SJCRH30 (cell line): ENCODE measurements around the gene FERMT2. TPM values are rescaled to one million over a fixed set of nuclear protein-coding genes. Genes with fewer than 3 reads are reported as not detected.

Source experiments
- DNase-seq, 2 experiments: peaks; one replicate each; pipeline ENCODE4 v3.0.0-alpha.2; 2015 to 2020
- H3K27ac ChIP-seq: fragments of 250-450 bp; sonication (Bioruptor Pico); 2 replicates; pipeline ENCODE4 v1.5.1; 2020; ENCODE audit warnings: mild to moderate bottlenecking, moderate library complexity
- H3K27me3 ChIP-seq: fragments of 250-450 bp; sonication (Bioruptor Pico); 2 replicates; pipeline ENCODE4 v1.5.1; 2020; ENCODE audit warnings: mild to moderate bottlenecking, moderate library complexity
- H3K36me3 ChIP-seq: fragments of 250-450 bp; sonication (Bioruptor Pico); 2 replicates; pipeline ENCODE4 v1.5.1; 2020; ENCODE audit warnings: mild to moderate bottlenecking, moderate library complexity
- H3K4me1 ChIP-seq: fragments of 250-450 bp; sonication (Bioruptor Pico); 2 replicates; pipeline ENCODE4 v1.5.1; 2020; ENCODE audit warnings: mild to moderate bottlenecking, moderate library complexity
- H3K4me3 ChIP-seq: fragments of 250-450 bp; sonication (Bioruptor Pico); 2 replicates; pipeline ENCODE4 v1.5.1; 2020; ENCODE audit warnings: mild to moderate bottlenecking, moderate library complexity
- H3K9me3 ChIP-seq: fragments of 250-450 bp; sonication (Bioruptor Pico); replicated peaks from 2 replicates; pipeline ENCODE4 v1.5.1; 2020; ENCODE audit warnings: mild to moderate bottlenecking, moderate library complexity
- total RNA-seq: library from RNA; depleted of rRNA; stranded (reverse); fragments of >200 nt; shearing (Covaris generic); gene quantifications from 2 replicates; pipeline ENCODE4 v1.2.3, GENCODE V29; 2014

Gene FERMT2
- total RNA-seq, 1 experiment from 2014 or later = 65.3 TPM

- Histone ChIP-seq H3K9me3 (no peaks in the 10 kb centered on the region), H3K27me3 (no peaks in the 10 kb centered on the region), H3K36me3 (peaks cover 9% of the 10 kb centered on the region), H3K4me3 (no peak overlapping the region), H3K4me1 (no peaks in the 10 kb centered on the region), H3K27ac (no peak overlapping the region)
- DNase-seq = no peak
Observed at GRCh38 chr14:52901357-52901980, 49.4 kb downstream of the FERMT2 start.

GRCh38 chr14:52900731-52901130 is 50.1 kb downstream of the FERMT2 start:
- Histone ChIP-seq H3K27ac (no peak overlapping the region), H3K36me3 (peaks cover 9% of the 10 kb centered on the region), H3K27me3 (no peaks in the 10 kb centered on the region), H3K9me3 (no peaks in the 10 kb centered on the region), H3K4me3 (no peak overlapping the region), H3K4me1 (no peaks in the 10 kb centered on the region)
- no peak for DNase-seq

GRCh38 chr14:52898496-52898895 is 52.4 kb downstream of the FERMT2 start:
- H3K36me3 ChIP-seq = peaks cover 9% of the 10 kb centered on the region
- no peak overlapping the region for H3K27ac ChIP-seq
- no peaks in the 10 kb centered on the region for H3K4me1 ChIP-seq
- H3K4me3 ChIP-seq = no peak overlapping the region
- no peaks in the 10 kb centered on the region for H3K9me3 ChIP-seq
- DNase-seq = no peak
- H3K27me3 ChIP-seq = no peaks in the 10 kb centered on the region

- no peak for DNase-seq
- H3K4me1 ChIP-seq = no peaks in the 10 kb centered on the region
- peaks cover 8% of the 10 kb centered on the region; the same call in 1 of the 2 replicates for H3K36me3 ChIP-seq
- H3K27me3 ChIP-seq = no peaks in the 10 kb centered on the region
- H3K9me3 ChIP-seq = no peaks in the 10 kb centered on the region
- no peak overlapping the region for H3K4me3 ChIP-seq
- no peak overlapping the region for H3K27ac ChIP-seq
Observed at GRCh38 chr14:52895000-52895399, 55.9 kb downstream of the FERMT2 start.

GRCh38 chr14:52891800-52892199 is 59.0 kb downstream of the FERMT2 start:
- H3K4me3 ChIP-seq = no peak overlapping the region
- DNase-seq = no peak
- H3K9me3 ChIP-seq = no peaks in the 10 kb centered on the region
- no peaks in the 10 kb centered on the region for H3K4me1 ChIP-seq
- H3K27ac ChIP-seq = no peak overlapping the region
- H3K27me3 ChIP-seq = no peaks in the 10 kb centered on the region
- peaks cover 17% of the 10 kb centered on the region; the same call in 1 of the 2 replicates for H3K36me3 ChIP-seq

GRCh38 chr14:52888839-52889838 is 61.7 kb downstream of the FERMT2 start:
- H3K4me1 ChIP-seq = no peaks in the 10 kb centered on the region
- no peak overlapping the region for H3K27ac ChIP-seq
- H3K4me3 ChIP-seq = no peak overlapping the region
- H3K36me3 ChIP-seq = peaks cover 20% of the 10 kb centered on the region; the same call in 1 of the 2 replicates
- H3K27me3 ChIP-seq = no peaks in the 10 kb centered on the region
- H3K9me3 ChIP-seq = no peaks in the 10 kb centered on the region
- no peak for DNase-seq

- H3K36me3 ChIP-seq = peaks cover 21% of the 10 kb centered on the region; the same call in 1 of the 2 replicates
- no peak overlapping the region for H3K27ac ChIP-seq
- no peaks in the 10 kb centered on the region for H3K27me3 ChIP-seq
Observed at GRCh38 chr14:52888159-52888558, 62.7 kb downstream of the FERMT2 start.

GRCh38 chr14:52885230-52885629 is 65.6 kb downstream of the FERMT2 start:
- no peak for DNase-seq
- no peak overlapping the region for H3K27ac ChIP-seq
- no peaks in the 10 kb centered on the region for H3K27me3 ChIP-seq
- H3K4me3 ChIP-seq = no peak overlapping the region
- peaks cover 21% of the 10 kb centered on the region for H3K36me3 ChIP-seq
- H3K9me3 ChIP-seq = no peaks in the 10 kb centered on the region
- H3K4me1 ChIP-seq = no peaks in the 10 kb centered on the region

More at GRCh38 chr14:52888159-52888558, 62.7 kb downstream of the FERMT2 start:
- Histone ChIP-seq H3K4me3 (no peak overlapping the region), H3K4me1 (no peaks in the 10 kb centered on the region), H3K9me3 (no peaks in the 10 kb centered on the region)
- DNase-seq = no peak

GRCh38 chr14:52883658-52884057 is 67.2 kb downstream of the FERMT2 start:
- no peaks in the 10 kb centered on the region for H3K4me1 ChIP-seq
- H3K9me3 ChIP-seq = no peaks in the 10 kb centered on the region
- H3K27ac ChIP-seq = no peak overlapping the region
- no peak for DNase-seq
- H3K36me3 ChIP-seq = peaks cover 12% of the 10 kb centered on the region
- H3K27me3 ChIP-seq = no peaks in the 10 kb centered on the region
- H3K4me3 ChIP-seq = no peak overlapping the region

- Histone ChIP-seq H3K9me3 (no peaks in the 10 kb centered on the region), H3K4me3 (no peak overlapping the region), H3K36me3 (peaks cover 19% of the 10 kb centered on the region), H3K4me1 (no peaks in the 10 kb centered on the region), H3K27me3 (no peaks in the 10 kb centered on the region), H3K27ac (no peak overlapping the region)
- DNase-seq = no peak
Observed at GRCh38 chr14:52882824-52883223, 68.0 kb downstream of the FERMT2 start.

GRCh38 chr14:52879958-52880357 is 70.9 kb downstream of the FERMT2 start:
- H3K9me3 ChIP-seq = no peaks in the 10 kb centered on the region
- no peak overlapping the region for H3K27ac ChIP-seq
- H3K36me3 ChIP-seq = peaks cover 20% of the 10 kb centered on the region
- H3K4me3 ChIP-seq = no peak overlapping the region
- no peaks in the 10 kb centered on the region for H3K4me1 ChIP-seq
- no peaks in the 10 kb centered on the region for H3K27me3 ChIP-seq
- DNase-seq = peak; percentile 4 to 14

GRCh38 chr14:52878946-52879345 is 71.9 kb downstream of the FERMT2 start:
- H3K4me3 ChIP-seq = no peak overlapping the region
- H3K9me3 ChIP-seq = no peaks in the 10 kb centered on the region
- no peak overlapping the region for H3K27ac ChIP-seq
- H3K4me1 ChIP-seq = no peaks in the 10 kb centered on the region
- no peak for DNase-seq
- peaks cover 22% of the 10 kb centered on the region for H3K36me3 ChIP-seq
- no peaks in the 10 kb centered on the region for H3K27me3 ChIP-seq

GRCh38 chr14:52878469-52878868 is 72.4 kb downstream of the FERMT2 start:
- no peak for DNase-seq
- Histone ChIP-seq H3K27ac (no peak overlapping the region), H3K27me3 (no peaks in the 10 kb centered on the region), H3K4me1 (no peaks in the 10 kb centered on the region), H3K4me3 (no peak overlapping the region), H3K9me3 (no peaks in the 10 kb centered on the region), H3K36me3 (peaks cover 21% of the 10 kb centered on the region)

GRCh38 chr14:52877628-52878027 is 73.2 kb downstream of the FERMT2 start:
- H3K4me3 ChIP-seq = no peak overlapping the region
- H3K27ac ChIP-seq = no peak overlapping the region
- DNase-seq = no peak
- peaks cover 30% of the 10 kb centered on the region for H3K36me3 ChIP-seq
- no peaks in the 10 kb centered on the region for H3K9me3 ChIP-seq
- H3K27me3 ChIP-seq = no peaks in the 10 kb centered on the region
- H3K4me1 ChIP-seq = no peaks in the 10 kb centered on the region

- Histone ChIP-seq H3K9me3 (no peaks in the 10 kb centered on the region), H3K4me3 (no peak overlapping the region), H3K4me1 (no peaks in the 10 kb centered on the region), H3K27ac (no peak overlapping the region), H3K36me3 (peaks cover 31% of the 10 kb centered on the region), H3K27me3 (no peaks in the 10 kb centered on the region)
- no peak for DNase-seq
Observed at GRCh38 chr14:52876806-52877205, 74.0 kb downstream of the FERMT2 start.
